Skin epidermis (tissue), 12 donors: ENCODE results near the gene MNX1.
A peak's percentile ranks its signal among the peaks of the same experiment; 100 is the strongest.

ENCODE experiments used
- H3K27ac ChIP-seq, 21 experiments: fragments of 200-600 bp; sonication (generic) in 11 of 21; one replicate each; pipeline ENCODE4 v1.5.0; 2020; ENCODE audit warnings: mild to moderate bottlenecking in 3 of 21, inconsistent platforms in 2 of 21, moderate library complexity in 2 of 21
- H3K4me3 ChIP-seq, 7 experiments: fragments of 200-600 bp; sonication (generic) in 2 of 7; one replicate each; pipeline ENCODE4 v1.5.0; 2020; ENCODE audit warnings: inconsistent platforms in 2 of 7, mild to moderate bottlenecking in 2 of 7, moderate library complexity in 1 of 7

MNX1 gene

DNA sequence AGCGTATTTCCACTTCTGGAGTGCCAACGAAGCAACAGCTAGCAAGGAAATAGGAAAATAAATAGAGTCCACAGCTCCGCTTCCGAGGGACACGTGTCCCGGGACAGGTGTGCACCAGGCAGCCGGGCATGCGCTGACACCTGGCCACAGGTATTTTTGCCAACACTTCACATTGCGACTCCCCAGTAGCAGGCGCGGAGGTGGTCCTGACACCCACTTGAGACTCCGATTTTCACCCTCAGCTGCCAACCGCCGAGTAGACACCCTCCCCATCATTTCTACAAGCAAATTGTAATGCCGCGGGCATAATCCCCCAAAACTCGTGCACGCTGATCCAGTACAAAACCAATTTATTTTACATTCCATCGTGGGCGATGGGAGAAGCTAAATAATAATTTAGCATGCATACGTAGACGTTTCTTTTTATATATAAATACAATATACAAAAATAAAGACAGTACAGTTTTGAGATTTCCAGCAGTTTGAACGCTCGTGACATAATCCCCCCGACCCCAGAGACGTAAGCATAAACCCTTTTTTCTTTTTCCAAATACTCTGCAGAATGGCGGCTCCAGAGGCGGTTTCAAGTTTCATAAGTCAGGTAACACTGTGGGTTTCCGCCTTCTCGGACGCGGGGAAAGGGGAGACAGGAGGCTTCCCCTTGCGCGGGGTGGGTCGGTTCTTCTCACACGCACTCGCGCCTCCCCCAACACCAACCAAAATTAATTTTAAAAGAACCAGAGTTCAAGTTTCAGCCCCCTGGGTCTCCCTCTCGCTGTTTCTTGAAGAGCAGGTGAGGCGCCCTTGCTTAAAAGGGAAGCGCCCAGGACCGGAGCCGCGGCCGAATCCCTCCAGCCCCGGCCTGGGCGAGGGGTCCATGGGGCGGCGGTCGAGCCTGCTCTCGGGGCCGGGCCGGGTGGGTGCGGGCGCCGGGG, 5.7 kb downstream of the MNX1 start:
- peak overlapping the region in 1 of 7 experiments; percentile 4 for H3K4me3 ChIP-seq
- no peak overlapping the region for H3K27ac ChIP-seq

DNA sequence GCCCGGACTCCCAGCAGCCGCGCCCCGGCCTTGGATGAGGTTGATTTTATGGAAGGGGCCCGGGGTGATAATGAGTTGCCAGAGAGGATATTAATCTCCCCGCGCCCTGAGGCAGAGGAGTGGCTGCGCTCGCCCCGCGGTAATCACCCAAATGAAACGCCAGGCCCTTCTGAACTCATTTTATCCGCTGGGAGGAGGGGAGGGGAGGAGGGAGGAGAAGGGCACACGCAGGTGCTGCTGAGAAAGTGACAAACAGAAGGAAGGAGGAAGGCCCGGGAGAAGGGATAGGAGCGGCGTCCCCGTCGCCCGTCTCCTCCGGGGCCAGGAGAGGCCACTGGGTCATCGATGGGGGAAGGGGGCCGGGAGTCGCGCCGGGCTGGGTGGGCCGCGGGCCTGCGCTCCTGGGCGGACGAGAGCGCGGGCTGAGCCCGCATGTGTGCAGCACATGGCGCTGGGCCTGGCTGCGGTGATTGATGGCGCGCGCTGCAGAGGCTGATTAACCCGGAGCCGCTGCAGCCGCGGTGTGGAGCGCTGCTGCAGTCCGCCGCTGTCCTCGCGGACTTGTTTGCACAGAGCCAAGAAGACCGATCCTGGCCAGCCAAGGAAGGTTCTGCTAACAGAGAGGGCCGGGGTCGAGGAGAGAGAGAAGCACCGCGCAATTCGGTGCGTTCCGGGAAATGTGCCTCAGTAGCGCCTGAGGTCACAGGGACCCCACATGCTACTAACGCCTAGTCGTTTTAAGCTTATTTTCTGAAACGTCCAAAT, 6.5 kb downstream of the MNX1 start:
- no peak overlapping the region for H3K27ac ChIP-seq
- H3K4me3 ChIP-seq: peak overlapping the region in 1 of 7 experiments; percentile 4

DNA sequence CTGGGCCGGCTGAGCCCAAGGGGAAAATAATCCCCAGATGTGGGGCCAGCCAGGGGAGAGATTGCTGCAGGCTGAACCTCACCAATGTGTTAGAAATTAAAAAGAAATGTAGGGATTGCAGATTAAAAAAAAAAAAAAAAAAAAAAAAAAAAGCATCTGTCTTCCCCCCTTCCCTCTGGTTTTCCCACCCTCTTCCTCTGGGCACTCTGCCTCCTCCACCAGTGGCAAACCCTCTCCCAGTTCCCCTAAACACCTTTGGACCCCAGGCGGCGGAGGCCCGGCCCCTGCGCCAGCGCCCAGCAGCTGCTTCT, 7.1 kb downstream of the MNX1 start:
- H3K4me3 ChIP-seq: no peak overlapping the region
- no peak overlapping the region for H3K27ac ChIP-seq

DNA sequence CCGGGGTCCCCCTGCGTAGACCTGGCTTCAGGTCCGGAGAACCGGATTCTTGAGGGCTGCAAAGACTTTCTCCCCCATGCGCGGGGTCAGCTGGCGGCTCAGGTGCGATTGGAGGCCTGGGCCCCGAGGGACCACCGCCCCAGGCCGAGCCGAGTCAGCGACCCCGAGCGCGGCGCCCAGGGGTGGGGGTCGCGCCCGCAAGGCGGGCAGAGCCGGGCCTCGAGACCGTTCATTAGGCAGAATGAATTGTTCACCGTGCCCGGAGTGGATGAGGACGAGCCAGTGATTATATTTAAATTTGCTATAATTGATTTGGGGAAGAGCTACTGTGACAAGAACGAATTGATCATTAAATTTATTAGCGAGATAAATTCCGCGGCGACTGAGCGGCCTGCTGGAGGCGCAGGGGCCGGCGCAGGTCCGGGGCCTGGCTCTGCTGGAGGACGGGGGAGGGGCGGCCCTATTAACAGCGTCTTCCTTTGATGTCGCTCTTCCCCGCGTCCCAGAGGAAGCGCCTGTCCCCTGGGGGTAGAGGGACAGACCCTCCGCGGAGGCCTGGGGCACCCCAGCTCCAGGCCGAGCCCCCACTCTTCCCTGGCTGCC, 7.5 kb downstream of the MNX1 start:
- Histone ChIP-seq H3K4me3 (no peak overlapping the region), H3K27ac (no peak overlapping the region)

DNA sequence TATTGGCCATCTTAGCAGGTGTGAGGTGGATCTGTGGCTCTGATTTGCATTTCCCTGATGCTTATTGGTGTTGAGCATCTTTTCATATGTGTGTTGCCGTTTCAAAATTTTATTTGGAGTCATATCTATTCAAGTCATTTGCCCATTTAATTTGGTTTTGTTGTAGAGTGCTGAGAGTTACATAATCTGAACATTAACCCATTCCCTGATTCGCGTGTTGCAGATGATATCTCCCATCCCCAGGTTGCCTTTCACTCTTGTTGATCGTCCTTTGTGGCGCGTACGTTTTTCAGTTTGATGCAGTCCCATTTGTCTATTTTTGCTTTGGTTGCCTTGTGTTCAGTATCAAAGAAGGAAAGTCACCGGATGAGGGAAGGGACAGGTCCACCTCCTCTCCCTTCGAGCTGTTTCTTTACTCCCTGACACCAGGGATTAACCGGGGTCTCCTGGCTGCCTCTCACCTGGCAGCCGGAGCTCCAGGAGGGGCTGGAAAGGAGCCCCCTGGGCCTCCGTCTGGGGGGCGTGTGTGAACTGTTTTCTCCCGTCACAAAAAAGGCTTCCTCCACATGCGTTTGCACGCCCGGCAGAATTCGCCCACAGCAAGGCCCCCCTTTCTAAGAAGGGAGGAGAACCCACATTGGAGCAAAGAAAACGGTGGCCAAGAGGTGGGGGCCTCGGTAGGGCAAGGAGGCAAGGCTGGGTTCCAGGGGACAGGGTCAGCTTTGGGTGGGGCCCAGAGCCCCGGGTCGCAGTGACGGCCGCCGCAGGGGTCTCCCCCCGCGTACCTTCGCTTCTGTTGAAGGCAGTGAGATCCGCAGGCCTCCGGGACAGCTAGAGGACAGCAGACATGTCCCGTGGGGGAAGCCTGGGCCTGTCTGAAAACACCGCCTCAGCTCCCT, 8.3 kb downstream of the MNX1 start:
- H3K4me3 ChIP-seq: no peak overlapping the region
- no peak overlapping the region for H3K27ac ChIP-seq

DNA sequence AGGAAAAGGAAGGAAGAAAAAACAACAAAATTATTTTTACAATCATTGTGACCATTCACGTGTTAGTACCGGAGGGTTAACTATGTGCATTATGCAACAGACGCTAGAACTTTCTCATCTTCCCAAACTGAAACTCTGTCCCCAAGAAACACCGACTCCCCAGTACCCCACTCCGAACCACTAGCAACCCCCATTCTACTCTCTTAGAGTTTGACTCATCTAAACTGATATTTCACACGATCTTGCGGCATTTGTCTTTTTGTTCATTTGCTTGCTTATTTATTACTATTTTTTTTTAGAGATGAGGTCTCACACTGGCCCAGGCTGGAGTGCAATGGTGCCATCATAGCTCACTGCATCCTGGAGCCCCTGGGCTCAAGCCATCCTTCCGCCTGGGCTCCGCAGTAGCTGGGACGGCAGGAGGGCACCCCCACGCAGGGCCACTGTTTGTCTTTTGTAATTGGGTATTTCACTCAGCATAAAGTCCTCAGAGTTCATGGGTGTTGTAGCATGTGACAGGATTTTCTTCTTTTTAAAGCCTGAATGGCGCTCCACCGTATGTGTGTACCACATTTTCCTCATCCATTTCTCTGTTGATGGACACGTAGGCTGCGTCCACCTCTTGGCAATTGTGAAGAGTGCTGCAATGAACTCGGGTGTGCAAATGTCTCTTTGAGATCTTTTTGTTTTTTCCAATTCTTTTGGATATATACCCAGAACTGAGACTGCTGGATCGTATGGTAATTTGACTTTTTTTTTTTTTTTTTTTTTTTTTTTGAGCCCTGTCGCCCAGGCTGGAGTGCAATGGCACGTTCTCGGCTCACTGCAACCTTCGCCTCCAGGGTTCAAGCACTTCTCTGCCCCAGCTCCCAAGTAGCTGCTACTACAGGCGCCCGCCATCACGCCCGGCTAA, 9.5 kb downstream of the MNX1 start:
- Histone ChIP-seq H3K27ac (no peak overlapping the region), H3K4me3 (peak overlapping the region in 4 of 7 experiments; percentile 17 to 46 (median 30))

DNA sequence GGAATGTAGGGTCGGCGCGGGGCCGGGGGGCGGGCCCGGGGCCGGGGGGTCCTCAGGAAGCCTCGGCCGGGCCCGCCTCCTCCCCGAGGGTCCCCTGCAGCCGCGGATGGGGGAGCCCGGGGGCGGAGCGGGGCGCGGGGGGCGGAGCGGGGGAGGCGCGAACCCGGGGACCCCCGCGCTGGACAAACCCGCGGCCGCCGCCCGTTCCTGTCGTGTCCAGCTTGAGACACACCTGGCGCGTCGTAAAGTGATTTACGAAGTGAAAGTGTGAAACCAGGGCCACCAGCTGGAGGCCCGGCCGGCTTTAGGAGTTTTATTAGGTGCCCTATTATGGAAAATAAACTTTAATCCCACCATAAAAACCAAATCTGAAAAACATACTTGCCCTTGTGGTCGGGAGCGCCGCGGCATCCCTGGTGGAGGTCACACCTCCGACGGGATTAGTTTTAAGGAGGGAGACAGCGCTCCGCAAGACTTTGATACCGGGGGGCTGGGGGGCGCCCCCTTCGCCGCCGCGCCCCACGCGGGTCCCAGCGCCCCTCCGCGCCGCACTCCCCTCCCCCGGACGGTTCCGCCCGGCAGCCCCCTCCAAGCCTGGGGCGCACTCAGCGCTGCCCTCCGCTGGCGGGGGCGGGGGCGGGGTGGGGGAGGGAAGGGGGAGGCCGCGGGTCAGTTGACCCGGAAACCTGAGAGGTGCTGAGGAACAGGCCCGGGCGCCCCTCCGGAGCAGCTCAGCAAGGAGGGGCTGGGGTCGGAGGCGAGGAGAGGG, 10.3 kb downstream of the MNX1 start:
- no peak overlapping the region for H3K27ac ChIP-seq
- peak overlapping the region; percentile 17 to 46 (median 32) for H3K4me3 ChIP-seq

DNA sequence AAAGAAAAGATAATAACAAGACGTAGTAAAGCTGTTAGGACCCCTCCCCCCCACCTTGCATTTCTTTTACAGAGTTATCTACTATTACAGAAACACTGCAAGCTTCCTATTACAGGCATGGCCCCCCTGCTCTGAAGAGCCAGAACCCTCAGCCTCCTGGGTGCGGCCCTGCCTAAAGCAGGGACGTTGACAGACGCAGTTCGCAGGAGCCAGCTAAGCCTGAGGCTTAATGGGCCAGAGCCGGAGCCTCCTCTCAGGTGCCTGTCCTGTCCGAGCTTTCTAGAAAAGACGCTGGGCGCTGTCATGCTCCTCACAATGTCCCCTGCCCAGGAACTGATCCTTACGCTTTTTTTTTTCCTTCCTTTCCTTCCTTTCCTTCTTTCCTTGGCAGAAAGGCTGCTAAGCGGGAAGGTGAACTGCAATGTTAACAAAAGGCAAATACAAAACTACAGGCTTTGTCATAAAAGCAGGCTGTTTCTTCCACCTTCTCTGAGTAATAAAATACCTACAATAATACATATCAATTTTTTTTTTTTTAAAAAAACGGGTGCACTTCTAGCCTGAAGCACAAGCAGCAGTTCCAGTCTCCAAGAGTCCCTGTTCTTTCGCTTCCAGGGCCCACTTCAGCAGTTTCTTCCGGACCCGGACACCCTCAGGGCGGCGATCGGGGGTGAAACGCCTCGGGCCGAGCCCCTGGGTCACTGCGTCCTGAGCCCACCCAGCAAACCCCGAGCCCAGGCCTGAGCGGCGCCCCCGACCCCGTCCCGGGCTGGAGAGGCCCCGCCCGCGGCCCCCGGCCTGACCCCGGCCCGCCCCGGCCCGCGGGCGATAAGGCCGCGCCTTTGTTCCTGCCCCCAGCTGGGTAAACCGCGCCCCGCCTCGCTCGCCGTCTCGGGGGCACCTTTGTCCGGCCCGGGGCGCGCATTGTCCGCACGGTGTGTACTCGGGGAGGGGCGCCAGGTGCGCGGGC, 11.2 kb downstream of the MNX1 start:
- Histone ChIP-seq H3K4me3 (peak overlapping the region; percentile 17 to 46 (median 32)), H3K27ac (no peak overlapping the region)

DNA sequence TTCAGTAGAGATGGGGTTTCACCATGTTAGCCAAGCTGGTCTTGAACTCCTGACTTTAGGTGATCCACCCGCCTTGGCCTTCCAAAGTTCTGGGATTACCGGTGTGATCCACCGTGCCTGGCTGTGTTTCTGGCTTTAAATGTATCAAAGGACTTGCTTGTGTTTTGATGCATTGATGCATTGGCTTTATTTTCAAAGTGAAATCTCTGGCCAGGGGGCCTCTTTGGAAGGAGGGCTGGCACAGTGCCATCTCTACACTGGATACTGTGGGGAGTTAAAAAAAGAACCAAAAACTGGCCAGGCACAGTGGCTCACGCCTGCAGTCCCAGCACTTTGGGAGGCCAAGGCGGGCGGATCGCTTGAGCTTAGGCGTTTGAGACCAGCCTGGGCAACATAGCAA, 16.0 kb downstream of the MNX1 start:
- no peak overlapping the region for H3K4me3 ChIP-seq
- no peak overlapping the region for H3K27ac ChIP-seq

DNA sequence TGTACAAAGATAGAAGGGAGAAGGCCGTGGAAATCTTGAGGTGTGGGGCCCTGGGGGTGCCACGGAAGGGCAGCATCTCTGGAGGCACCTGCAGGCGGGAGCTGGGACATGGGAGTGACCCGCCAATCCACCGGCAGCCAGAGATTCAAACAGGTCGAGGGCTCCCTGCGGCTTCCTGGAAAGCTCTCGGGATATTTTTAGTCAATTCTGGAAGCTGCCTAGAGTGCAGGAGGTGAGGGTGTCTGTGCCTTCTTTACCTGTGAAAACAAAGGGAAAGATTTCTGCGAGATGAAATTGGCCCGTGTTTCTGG, 16.6 kb downstream of the MNX1 start:
- H3K27ac ChIP-seq: no peak overlapping the region
- H3K4me3 ChIP-seq: no peak overlapping the region

DNA sequence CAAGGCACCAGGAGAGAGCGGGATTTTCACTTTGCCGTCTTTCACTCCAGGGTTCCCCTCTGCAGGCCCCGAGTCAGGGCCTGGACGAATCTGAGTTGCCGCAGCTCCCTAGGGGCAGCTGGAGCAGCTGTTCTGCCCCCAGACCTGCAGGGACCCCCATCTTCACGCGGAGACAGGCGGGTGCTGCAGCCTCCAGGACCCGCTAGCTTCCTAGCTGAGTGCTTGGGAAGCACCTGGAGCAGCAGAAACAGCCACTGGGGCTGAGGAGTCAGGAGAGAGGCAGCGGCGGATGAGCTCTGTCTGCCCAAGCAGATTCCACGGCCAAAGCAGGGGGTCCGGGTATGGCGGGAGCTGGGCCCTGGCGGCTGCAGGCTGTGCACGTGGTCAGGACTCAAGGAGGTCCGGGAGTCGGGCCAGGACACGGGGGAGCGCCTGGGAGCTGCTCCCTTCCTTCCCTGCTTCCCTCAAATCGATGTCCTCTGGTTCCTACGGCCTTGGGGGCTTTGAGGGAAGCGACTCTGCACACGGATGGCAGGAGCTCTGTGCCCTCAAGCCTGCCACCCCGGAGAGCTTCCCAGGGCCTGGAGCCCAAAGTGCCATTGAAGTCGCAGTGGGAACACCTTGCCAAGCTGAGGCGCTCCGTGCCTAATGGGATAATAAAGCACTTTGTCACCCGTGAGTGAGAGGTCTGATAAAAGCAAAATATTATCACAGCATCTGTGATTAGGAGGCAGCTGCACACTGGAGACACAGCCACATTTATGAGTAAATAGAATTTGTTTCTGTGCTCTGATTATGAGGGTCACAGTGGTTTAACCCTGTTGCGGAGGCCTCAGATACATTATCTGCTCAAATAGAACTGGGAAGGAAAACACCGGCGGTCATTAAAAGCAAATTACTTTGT, 17.2 kb downstream of the MNX1 start:
- Histone ChIP-seq H3K4me3 (no peak overlapping the region), H3K27ac (no peak overlapping the region)

DNA sequence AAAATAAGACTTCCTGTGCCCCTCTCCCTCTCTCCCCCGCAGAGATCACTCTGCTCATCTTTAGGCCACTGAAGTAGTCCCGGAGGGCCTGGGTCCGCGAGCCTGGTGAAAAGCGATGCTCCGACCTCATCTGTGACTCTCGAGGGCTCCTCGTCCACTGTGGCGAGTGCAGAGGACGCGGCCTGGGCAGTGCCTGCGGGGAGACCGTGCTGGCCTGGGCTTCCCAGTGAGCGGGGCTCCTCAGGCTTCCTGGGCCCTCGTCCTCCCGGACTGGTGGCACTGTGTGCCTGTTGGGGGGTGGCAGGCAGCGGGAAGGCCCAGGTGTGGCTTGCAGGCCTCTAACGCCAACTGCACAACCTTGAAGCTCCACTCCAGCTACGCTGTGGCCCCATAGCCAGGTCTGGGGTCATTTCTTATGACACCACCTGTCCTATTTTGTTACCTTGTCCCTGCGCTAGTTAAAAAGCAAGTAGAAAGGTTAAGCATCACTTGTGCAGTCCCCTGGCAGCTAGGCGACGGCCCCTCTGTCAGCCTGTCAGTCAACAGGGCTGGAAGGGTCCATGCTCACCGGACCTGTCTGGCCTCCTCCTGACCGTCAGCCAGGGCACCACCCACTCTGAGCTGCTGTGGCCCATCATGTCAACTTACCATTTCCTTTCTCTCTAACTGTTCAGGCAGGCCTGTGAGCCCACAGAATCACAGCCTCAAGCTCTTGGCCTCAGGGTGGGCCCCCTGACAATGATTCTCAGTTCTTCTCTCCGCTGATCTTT, 20.5 kb downstream of the MNX1 start:
- H3K27ac ChIP-seq: no peak overlapping the region
- H3K4me3 ChIP-seq: no peak overlapping the region

DNA sequence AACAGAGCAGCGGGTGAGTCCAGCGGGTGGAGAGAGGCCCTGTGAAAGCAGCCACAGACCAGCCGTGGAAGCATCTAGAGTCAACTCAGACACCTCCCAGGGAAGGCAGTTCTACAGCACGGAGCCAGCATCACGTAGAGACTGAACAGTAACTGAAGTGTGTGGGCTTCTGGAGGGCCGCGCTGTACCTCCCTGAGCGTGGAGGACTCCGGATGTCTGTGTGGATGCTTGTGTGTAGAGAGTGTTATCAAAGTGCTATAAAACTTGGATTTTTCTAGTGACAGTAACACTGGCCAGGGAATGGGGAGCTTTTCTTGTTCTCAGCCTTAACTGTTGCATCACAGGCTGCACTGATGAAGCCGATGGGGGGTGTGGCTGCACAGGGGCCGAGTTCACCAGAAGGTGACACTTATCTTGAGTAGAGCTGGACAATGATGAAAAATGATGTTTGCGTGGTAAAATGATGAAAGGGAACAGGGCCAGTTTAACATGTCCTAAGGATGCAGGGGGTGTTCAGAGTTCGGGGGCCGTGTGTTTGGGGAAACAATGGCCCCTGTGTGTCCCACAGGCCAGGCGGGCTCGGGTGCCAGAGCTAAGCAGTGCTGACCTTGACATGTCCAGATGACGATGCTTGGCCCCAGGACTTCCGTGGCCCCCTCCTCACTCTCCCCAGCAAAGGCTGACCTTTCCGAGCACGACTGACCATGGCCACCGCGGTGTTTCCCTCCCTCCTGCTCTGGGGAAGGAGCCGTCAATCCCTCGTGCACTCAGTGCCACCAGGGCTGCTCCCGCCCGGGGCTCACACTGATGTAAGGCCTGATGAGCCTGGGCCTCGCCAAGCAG, 21.9 kb downstream of the MNX1 start:
- H3K4me3 ChIP-seq: no peak overlapping the region
- H3K27ac ChIP-seq: no peak overlapping the region

DNA sequence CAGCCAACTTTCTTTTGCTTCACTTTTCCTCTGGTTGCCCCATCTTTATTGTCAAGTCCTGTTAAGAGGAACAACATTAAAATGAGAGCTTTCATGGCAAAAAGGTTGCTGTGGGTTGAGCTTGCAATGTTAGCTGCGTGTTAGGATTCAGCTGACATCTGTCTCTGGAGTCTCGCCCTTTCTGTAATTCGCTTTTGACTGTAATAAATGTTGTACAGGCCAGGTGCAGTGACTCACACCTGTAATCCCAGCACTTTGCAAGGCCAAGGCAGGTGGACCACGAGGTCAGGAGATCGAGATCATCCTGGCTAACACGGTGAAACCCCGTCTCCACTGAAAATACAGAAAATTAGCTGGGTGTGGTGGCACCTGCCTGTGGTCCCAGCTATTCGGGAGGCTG, 24.1 kb downstream of the MNX1 start:
- H3K27ac ChIP-seq: no peak overlapping the region
- no peak overlapping the region for H3K4me3 ChIP-seq
